ENCODE results near the gene ATG4B.

Gene ATG4B

DNA sequence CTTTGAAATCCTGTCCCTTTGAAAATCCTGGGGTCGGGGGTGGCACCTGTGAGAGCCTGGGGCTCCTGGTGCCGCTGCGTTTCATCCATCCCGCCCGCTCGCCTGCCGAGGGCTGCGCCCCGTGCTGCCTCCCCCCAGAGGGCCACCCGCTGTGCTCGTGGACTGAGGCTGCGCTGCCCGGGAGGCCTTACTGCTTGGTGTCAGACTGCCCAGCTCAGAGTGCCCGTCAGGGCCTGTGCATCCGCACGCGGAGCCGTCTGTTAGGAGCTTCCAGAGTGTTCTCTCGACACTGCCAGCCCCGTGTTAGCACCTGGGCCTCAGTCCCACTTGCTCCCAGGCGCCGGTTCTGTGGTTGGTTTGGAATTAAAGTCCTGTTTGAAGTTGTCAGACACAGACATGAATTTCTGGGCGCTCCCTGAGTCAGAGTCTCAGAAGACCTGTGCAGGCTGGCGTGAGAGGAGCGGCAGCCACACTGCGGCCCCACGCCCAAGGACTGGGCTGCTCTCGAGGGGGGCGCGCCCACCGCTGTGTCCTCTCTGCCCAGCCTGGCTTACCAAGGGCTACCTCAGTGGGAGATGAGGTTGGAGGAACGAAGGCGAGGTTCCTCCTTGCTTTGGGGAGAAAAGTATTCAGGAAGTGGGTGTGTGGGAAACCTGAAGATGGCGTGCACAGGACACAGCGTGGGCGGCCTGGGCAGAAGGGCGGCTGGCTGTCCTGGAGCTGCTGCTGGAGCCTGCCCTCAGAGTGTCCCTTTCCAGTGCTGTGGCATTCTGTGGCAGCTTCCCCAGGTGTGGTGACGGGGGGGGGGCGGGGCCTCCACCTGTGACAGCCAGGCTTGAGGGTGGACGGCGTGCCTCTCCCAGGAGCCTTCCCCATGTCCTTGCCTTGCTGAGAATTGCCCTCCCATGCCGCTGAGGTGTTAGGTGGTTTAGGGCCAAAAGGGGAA lies 35.0 kb downstream of the ATG4B start:
- Histone ChIP-seq H3K4me1 (no peaks in the 10 kb centered on the region), H3K27me3 (ENCODE audit: low read depth) (no peaks in the 10 kb centered on the region), H3K36me3 (replicated peaks) (peaks cover 38% of the 10 kb centered on the region), H3K4me3 (no peak overlapping the region), H3K9me3 (no peaks in the 10 kb centered on the region)
- DNase-seq (ENCODE audit: low spot score in 2 of 2) = no peak
- in situ Hi-C loops (cut with MboI; ENCODE audit: low sequenced_read_pairs) = loop anchor here (25.0 kb wide), 1 partner anchor 810 kb away; the partner anchor contains the start of gene AGXT

DNA sequence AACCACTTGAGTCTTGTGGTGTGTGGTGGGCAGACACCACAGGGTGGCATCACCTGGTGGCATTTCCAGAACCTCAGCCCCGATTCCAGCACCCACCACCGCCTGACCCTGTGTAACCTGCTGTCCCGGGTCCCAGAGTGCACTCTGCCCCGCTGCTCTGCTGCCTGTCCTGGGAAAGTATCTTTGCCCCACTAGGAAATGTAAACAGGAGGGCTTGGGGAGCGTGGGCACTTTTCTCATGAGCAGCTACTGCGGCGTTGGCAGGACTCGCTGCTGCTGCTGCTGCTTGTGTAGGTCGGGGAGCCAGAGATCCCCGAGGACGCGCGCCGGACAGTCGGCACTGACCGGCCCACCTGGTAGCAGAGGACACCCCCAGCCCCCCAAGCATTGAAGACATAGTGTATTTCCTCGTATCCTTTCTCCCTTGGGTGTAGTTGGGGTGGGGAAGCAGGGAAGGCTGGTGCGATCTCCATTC lies 35.7 kb downstream of the ATG4B start:
- DNase-seq (ENCODE audit: low spot score in 2 of 2) = no peak
- in situ Hi-C loops (cut with MboI; ENCODE audit: low sequenced_read_pairs) = loop anchor here (25.0 kb wide), 1 partner anchor 811 kb away; the partner anchor contains the start of gene AGXT
- Histone ChIP-seq H3K4me1 (no peaks in the 10 kb centered on the region), H3K36me3 (replicated peaks) (peaks cover 39% of the 10 kb centered on the region), H3K9me3 (no peaks in the 10 kb centered on the region), H3K27me3 (ENCODE audit: low read depth) (no peaks in the 10 kb centered on the region), H3K4me3 (no peak overlapping the region)

DNA sequence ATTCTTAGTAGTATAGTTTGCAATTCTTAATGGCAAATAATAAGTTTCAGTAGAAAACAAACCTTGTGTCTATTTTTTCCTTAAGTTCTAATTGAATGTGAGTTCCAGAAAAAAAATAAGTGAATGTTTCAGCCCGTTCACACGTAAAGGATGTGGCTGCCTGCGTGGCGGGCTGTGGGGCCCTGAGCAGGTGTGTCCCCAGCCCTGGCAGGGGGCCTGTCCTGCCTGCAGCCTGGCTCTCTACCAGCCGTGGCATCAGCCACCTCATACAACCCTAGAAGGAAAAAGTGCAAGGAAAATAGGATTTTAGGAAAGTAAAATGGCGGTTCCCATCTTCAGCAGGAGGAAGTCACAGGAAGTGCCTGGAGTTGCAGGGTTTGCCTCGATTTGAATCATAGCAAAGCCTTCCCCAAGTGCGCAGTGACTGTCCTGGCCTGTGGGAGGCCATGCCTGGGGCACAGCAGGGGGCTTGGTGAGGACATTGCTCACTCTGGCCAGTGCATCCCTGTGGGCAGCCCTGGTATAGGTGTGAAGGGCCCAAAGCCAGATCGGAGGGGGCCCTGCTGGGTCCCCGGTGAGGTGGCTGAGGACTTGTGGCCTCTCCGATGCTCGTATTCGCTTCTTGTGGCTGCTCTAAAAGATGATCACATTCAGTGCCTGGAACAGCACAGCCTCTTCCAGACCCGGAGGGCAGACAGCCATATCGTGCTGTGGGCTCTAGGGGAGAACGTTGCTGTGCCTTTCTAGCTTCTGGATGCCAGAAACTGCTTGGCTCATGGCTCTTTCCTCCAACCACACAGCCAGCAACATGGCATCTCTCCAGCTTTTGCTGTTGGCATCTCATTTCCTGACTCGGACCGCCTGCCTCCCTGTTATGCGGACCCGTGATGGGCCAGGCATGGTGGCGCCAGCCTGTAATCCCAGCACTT lies 36.6 kb downstream of the ATG4B start:
- H3K9me3 ChIP-seq = no peaks in the 10 kb centered on the region
- H3K36me3 ChIP-seq (replicated peaks) = peaks cover 48% of the 10 kb centered on the region
- H3K27me3 ChIP-seq (ENCODE audit: low read depth) = no peaks in the 10 kb centered on the region
- H3K4me3 ChIP-seq = no peak overlapping the region
- in situ Hi-C loops (cut with MboI; ENCODE audit: low sequenced_read_pairs) = loop anchor here (25.0 kb wide), 1 partner anchor 812 kb away; the partner anchor contains the start of gene AGXT
- no peaks in the 10 kb centered on the region for H3K4me1 ChIP-seq
- DNase-seq (ENCODE audit: low spot score in 2 of 2) = peak in 1 of 2 experiments; percentile 37

DNA sequence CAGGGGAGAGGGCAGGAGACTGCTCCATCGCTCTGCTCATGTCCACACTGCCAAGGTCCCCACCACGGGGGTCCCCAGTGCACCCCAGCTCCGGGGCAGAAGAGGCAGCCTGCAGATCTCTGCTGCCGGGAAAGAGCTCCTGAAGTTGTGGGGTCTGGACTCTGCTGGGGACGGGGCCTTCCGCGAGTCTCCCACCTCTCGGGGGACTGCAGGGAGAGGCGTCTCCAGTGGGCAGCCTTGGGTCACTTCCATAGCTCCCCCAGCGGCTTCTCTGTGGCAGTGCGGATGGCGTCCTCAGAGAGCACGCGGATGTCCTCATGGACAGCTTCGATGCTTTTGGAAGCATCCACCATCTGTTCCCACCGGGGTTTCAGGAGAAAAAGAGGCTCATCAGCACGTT lies 38.4 kb downstream of the ATG4B start:
- Histone ChIP-seq H3K27me3 (ENCODE audit: low read depth) (no peaks in the 10 kb centered on the region), H3K36me3 (replicated peaks) (peaks cover 62% of the 10 kb centered on the region), H3K4me1 (no peaks in the 10 kb centered on the region), H3K9me3 (no peaks in the 10 kb centered on the region), H3K4me3 (no peak overlapping the region)
- DNase-seq (ENCODE audit: low spot score in 2 of 2) = no peak
- in situ Hi-C loops (cut with MboI; ENCODE audit: low sequenced_read_pairs) = no loop called here

DNA sequence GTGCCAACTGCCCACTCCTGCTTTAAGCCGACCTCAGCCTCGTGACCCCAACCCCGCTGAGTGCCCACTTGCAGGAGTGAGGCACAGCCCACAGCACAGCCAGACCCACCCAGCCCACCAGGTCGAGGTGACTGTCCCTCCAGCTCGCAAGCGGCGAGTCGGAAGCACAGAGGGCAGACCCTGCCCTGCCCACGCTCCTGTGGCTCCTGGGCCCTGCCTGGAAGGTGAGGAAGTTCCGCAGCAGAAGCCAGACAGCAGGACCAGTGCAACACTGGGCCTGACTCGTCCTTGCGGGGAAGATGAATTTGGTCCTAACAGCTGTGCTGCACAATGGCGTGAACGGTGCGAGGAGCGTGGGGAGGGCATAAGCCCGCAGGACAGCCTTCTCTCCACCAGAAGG lies 39.2 kb downstream of the ATG4B start:
- in situ Hi-C loops (cut with MboI; ENCODE audit: low sequenced_read_pairs) = no loop called here
- no peak for DNase-seq (ENCODE audit: low spot score in 2 of 2)
- no peak overlapping the region for H3K4me3 ChIP-seq
- H3K9me3 ChIP-seq = no peaks in the 10 kb centered on the region
- no peaks in the 10 kb centered on the region for H3K4me1 ChIP-seq
- peaks cover 70% of the 10 kb centered on the region for H3K36me3 ChIP-seq (replicated peaks)
- H3K27me3 ChIP-seq (ENCODE audit: low read depth) = no peaks in the 10 kb centered on the region

DNA sequence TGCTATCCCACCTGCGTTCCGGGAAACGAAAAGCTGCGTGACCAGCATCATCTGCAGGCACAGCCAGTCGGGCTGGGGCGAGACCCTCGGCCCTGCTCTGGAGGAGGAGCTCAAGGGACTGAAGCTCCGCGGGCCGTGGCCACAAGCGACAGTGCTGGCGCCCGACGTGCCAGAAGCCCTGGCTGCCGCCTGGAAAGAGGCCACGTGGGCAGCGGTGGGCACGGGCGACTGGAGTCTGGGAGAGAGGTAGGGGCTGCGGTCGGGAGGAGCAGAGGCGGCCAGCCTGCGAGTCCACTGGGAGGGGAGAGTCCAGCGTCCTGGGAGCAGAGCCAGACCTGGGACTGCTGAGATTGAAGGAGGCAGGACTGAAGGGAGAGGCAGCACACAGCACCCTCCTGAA lies 39.9 kb downstream of the ATG4B start:
- Histone ChIP-seq H3K36me3 (replicated peaks) (peaks cover 77% of the 10 kb centered on the region), H3K4me3 (no peak overlapping the region), H3K9me3 (no peaks in the 10 kb centered on the region), H3K4me1 (no peaks in the 10 kb centered on the region), H3K27me3 (ENCODE audit: low read depth) (no peaks in the 10 kb centered on the region)
- in situ Hi-C loops (cut with MboI; ENCODE audit: low sequenced_read_pairs) = no loop called here
- DNase-seq (ENCODE audit: low spot score in 2 of 2) = no peak

DNA sequence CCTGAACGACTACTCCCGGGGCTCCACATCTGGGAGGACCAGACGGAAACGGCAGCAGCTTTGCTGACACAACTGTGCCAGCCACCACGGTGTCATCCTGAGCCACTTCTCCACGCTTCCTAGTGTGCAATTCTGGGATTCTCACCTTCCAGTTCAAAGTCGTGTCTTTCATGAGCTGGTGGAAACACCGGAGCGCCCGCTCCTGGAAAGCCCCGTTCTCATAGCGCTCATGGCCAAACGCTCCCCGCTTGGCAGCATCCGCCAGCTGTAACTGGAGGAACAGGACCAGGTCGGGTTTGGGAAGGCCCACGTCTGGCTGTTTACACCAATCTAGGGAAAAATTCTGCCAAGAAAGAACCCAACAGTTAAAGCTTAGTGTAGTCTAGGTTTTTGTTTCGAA lies 40.8 kb downstream of the ATG4B start:
- no peak for DNase-seq (ENCODE audit: low spot score in 2 of 2)
- H3K4me1 ChIP-seq = no peaks in the 10 kb centered on the region
- H3K27me3 ChIP-seq (ENCODE audit: low read depth) = no peaks in the 10 kb centered on the region
- H3K9me3 ChIP-seq = no peaks in the 10 kb centered on the region
- in situ Hi-C loops (cut with MboI; ENCODE audit: low sequenced_read_pairs) = no loop called here
- peaks cover 86% of the 10 kb centered on the region for H3K36me3 ChIP-seq (replicated peaks)
- no peak overlapping the region for H3K4me3 ChIP-seq

DNA sequence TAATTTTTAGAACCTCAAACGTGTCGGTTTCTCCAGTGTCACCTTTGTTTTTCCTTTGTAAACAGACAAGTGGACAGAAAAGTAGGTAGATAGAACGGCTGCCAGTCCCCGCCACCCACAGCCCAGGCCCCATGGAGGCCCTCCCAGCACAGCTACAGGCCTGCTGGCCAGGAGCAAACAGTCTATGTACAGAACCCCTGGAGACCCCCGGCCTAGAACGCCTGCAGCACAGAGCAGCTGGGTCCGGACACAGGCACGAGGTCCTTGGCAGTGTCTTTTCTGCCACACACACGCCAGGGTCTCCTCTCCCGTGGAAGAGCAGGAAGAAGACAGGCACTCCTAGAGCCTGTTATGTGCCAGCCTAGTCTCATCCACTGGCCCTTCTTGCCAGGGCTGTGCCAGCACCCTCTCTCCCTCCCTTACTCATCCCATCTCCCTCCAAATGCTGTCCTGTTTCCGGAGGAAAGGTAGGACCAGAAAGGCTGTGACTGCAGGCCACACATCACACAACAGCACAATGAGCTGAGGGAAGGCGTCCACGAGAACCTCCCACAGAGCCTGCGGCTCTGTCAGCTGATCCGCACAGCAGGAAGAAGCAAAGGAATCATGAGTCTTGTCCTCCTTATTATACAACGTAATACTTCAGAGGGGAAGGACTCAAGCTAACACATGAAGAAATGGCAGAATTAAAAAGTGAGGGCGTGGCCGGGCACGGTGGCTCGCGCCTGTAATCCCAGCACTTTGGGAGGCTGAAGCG lies 41.5 kb downstream of the ATG4B start:
- no peak overlapping the region for H3K4me3 ChIP-seq
- no peaks in the 10 kb centered on the region for H3K9me3 ChIP-seq
- no peaks in the 10 kb centered on the region for H3K4me1 ChIP-seq
- H3K36me3 ChIP-seq (replicated peaks) = peaks cover 93% of the 10 kb centered on the region
- in situ Hi-C loops (cut with MboI; ENCODE audit: low sequenced_read_pairs) = no loop called here
- no peak for DNase-seq (ENCODE audit: low spot score in 2 of 2)
- no peaks in the 10 kb centered on the region for H3K27me3 ChIP-seq (ENCODE audit: low read depth)

DNA sequence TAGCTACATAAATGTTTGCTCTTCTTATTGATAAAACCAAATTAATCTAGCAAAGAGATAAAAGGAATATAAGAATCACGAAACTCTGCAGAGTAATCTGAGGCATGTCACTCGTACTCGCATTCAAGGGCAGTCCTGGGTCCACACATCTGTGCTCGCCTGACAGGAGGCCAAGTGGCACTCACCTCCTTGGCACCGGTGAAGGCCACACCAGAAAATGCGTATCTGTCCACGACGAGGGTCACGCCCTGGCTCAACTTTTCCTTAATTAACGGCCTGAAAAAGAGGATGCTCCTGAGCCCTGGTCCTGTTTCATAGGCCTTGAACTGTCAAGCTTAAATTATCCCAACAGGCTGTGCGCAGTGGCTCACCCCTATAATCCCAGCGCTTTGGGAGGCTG lies 42.6 kb downstream of the ATG4B start:
- peaks cover 99% of the 10 kb centered on the region for H3K36me3 ChIP-seq (replicated peaks)

DNA sequence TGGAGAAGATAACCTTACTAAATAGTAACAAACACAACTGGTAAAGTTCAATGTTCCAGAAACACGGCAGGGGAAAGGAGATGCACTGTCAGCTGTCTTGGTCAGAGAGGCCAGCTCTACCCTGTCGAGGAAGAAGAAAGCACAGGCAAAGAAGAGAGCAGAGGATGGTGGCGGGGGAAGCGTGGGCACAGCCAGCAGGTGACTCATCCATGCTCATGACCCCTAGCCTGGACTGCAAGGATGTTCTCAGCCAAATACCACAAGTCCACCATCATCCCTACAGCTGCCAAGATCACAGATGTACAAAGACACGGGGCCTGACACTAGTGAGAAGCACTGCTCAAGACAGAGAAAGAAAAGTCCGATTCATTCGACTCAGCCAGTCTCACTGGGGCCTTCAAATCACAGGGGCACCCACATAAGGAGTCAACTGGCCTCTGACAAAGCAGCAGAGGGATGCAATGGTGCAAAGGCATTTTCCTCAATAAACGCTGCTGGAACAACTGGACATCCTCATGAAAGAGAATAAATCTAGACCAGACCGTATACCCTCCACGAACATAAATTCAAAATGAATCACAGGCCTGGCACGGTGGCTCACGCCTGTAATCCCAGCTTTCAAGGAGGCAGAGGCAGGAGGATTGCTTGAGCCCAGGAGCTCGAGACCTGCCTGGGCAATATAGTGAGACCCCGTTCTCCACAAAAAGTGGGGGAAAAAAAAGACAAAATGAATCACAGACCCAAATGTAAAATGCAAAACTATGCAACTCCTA lies 43.5 kb downstream of the ATG4B start:
- DNase-seq (ENCODE audit: low spot score in 2 of 2) = no peak
- H3K4me1 ChIP-seq = peaks cover 14% of the 10 kb centered on the region
- H3K27me3 ChIP-seq (ENCODE audit: low read depth) = no peaks in the 10 kb centered on the region
- H3K9me3 ChIP-seq = no peaks in the 10 kb centered on the region
- peaks cover 98% of the 10 kb centered on the region for H3K36me3 ChIP-seq (replicated peaks)
- H3K4me3 ChIP-seq = no peak overlapping the region
- in situ Hi-C loops (cut with MboI; ENCODE audit: low sequenced_read_pairs) = no loop called here

More for the DNA sequence above, 42.6 kb downstream of the ATG4B start:
- Histone ChIP-seq H3K4me3 (no peak overlapping the region), H3K9me3 (no peaks in the 10 kb centered on the region), H3K4me1 (peaks cover 6% of the 10 kb centered on the region), H3K27me3 (ENCODE audit: low read depth) (no peaks in the 10 kb centered on the region)
- in situ Hi-C loops (cut with MboI; ENCODE audit: low sequenced_read_pairs) = no loop called here
- DNase-seq (ENCODE audit: low spot score in 2 of 2) = no peak

DNA sequence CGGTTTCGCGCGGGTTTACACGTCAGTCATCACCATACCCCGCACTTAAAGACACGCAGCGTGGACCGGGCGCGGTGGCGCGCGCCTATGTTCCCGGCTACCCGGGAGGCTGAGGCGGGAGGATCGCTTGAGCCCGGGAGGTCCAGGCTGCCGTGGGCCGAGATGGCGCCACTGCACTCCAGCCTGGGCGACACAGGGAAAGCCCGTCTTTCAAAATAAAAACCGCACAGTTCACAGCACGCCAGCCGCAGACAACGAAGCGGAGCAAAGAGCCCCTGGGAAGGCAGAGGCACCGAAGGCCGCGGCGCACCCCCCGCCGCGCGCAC lies 48.8 kb downstream of the ATG4B start:
- no peaks in the 10 kb centered on the region for H3K27me3 ChIP-seq (ENCODE audit: low read depth)
- in situ Hi-C loops (cut with MboI; ENCODE audit: low sequenced_read_pairs) = no loop called here
- H3K4me3 ChIP-seq = peak overlapping the region; percentile 89
- H3K9me3 ChIP-seq = no peaks in the 10 kb centered on the region
- H3K36me3 ChIP-seq (replicated peaks) = peaks cover 65% of the 10 kb centered on the region
- peaks cover 17% of the 10 kb centered on the region for H3K4me1 ChIP-seq
- no peak for DNase-seq (ENCODE audit: low spot score in 2 of 2)

DNA sequence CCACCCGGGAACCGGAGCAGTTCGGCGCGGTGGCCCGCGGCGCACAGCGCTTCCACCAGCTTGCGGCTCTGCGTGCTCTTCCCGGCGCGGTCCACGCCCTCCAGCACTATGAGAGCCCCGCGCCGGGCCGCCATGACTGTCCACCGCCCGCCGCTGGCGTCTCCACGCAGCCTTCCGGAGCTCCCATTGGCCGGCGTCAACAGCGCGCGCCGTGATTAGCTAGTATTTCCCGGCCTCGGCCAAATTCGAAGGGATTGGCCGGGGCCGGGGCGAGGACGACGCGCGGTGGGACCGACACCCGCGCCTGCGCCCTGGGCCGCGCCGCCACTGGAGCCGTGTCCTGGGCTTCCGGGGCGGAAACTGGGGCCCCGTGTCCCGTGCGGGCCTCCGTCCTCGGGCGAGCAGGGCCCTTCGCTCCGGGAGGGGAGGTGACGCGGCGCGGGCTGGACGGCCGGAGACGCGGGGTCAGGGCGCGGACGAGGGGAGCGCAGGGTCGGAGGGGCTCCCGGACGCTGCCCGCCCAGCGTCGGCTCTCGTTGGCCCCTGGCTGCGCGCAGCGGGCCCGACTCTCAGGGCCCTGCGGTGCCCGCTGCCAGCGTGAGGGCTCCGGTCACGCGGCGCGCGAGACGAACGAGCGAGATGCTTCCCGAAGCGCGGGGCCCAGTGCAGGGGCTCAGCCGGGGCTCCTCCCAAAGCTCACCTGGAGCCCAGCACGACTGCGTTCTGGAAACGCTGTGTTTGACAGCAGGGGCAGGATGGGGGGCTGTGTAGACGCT lies 49.3 kb downstream of the ATG4B start, which contains the start of gene DTYMK:
Gene DTYMK (minus strand): TSS at position 166 of the 776 bp plus-strand sequence. CDS start 32 bp downstream, at position 134.
- in situ Hi-C loops (cut with MboI; ENCODE audit: low sequenced_read_pairs) = no loop called here
- no peaks in the 10 kb centered on the region for H3K9me3 ChIP-seq
- peaks cover 64% of the 10 kb centered on the region for H3K36me3 ChIP-seq (replicated peaks)
- DNase-seq (ENCODE audit: low spot score in 2 of 2) = peak; percentile 92 to 95
- H3K4me1 ChIP-seq = peaks cover 17% of the 10 kb centered on the region
- no peaks in the 10 kb centered on the region for H3K27me3 ChIP-seq (ENCODE audit: low read depth)
- H3K4me3 ChIP-seq = peak within 1 kb of the TSS; percentile 89
